Erythroblast (primary cell): Measurements from ENCODE around the gene TMEM181.
"Not testable (repeated sequence)": the region's sequence is repeated elsewhere in the genome, so short reads cannot be mapped to it uniquely, and the experiment has no call there.

Experiments
- DNase-seq, 2 experiments: peaks; one replicate each; lab custom pipeline; 2025; lab: John Stamatoyannopoulos, UW
- GATA1 ChIP-seq: IDR thresholded peaks from 2 replicates; pipeline ENCODE4 v1.6.1; 2011; ENCODE audit warnings: low read depth, mild to moderate bottlenecking, control low read depth, low read length, moderate library complexity
- POLR2A ChIP-seq: IDR thresholded peaks from 2 replicates; pipeline ENCODE4 v1.6.1; 2011; ENCODE audit warnings: mild to moderate bottlenecking, low read length

TMEM181 gene

DNA sequence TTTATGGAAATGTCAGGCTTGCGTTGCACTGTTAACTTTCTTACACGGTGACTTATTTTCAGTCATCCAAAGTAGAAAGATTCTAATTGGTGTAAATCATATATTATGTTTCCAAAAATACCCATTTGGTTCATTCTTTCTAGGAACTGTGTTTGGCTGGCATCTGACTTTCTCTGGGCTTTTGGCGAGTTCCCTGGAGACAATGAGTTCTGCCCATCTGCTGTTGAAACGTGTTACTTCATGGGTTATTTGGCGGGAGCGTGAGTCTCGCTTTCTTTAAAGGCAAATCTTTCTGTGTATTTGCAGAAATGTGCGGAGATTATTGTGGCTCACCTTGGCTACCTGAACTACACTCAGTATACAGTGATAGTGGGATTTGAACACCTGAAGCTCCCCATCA lies 29.5 kb downstream of the TMEM181 start:
- no peak for TF ChIP-seq GATA1
- no peak for TF ChIP-seq POLR2A
- DNase-seq = no peak

- no peak for TF ChIP-seq GATA1
- no peak for TF ChIP-seq POLR2A
- DNase-seq = no peak
These were observed 31.4 kb downstream of the TMEM181 start for GRCh38 chr6:158591134-158591809.

DNA sequence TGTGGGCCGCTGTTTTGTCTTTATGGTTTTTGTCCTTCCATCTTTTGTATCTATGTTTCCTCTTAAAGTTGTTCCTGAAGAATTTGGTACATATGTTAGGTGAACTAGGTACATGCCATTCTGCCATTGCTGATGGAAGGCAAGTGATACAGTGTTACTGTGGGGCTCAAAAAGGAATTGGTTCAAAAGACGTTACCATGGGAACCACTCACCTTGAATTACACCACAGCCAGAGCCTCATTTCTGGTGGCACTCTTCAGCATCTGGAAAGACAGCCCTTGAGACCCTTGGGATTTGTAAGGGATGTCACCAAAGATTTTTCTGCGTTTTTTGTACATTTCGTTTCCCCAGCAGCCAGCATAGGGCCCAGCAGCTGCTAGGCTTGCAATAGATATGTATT lies 31.9 kb downstream of the TMEM181 start:
- TF ChIP-seq POLR2A (no peak), GATA1 (no peak)
- DNase-seq = no peak

DNA sequence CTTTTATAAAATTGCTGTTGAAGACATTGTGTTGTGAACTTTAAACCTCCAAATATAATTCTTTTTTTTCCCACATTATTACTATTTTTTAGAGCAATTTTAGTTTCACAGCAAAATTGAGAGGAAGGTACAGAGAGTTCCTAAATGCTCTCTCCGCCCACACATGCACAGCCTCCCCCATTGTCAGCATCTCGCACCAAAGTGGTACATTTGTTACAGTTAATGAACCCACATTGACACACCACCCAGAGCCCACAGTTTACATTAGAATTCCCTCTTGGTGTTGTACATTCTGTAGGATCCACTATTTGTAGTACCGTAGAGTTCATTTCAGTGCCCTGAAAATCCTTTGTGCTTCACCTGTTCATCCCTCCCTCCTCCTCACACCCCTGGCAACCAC lies 33.8 kb downstream of the TMEM181 start:
- TF ChIP-seq POLR2A (no peak), GATA1 (no peak)
- DNase-seq = no peak

DNA sequence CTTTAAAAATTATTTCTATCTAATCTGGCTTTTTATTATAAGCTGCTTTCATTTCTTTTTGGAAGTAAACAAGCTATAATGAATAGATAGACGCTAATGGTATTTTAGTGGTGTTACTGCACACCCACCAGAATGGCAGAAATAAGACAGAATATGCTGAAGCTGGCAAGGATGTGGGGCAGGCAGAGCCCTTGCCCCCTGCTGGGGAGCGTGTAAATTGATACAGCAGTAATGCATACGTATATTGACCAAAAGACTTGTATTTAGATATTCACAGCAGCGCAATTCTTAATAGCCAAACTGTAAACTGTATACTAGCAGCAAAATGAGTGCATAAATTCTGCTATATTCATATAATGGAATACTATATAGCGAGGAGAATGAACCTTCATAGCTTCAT lies 35.3 kb downstream of the TMEM181 start:
- peak; percentile 11 to 24 for DNase-seq
- TF ChIP-seq GATA1 (no peak), POLR2A (no peak)

DNA sequence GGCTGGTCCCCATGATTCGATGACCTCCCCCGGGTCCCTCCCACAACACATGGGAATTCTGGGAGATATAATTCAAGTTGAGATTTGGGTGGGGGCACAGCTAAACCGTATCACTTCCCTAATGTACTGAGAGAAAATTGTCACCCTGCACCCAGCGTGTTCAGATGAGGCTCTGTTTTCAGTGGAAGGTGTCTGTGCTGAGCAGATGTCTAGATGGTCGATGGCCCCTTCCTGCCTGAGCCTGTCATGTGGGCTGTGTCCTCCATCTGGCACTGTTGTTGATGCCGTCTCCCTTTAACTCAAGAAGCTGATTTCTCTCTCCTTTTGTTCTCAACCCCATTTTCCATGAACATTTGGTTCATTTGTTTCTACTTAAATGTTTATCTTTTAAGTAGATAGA lies 37.0 kb downstream of the TMEM181 start:
- DNase-seq = no peak
- no peak for TF ChIP-seq POLR2A
- TF ChIP-seq GATA1 = no peak

- no peak for DNase-seq
- no peak for TF ChIP-seq GATA1
- TF ChIP-seq POLR2A = no peak
These were observed 37.7 kb downstream of the TMEM181 start for GRCh38 chr6:158597565-158597964.

DNA sequence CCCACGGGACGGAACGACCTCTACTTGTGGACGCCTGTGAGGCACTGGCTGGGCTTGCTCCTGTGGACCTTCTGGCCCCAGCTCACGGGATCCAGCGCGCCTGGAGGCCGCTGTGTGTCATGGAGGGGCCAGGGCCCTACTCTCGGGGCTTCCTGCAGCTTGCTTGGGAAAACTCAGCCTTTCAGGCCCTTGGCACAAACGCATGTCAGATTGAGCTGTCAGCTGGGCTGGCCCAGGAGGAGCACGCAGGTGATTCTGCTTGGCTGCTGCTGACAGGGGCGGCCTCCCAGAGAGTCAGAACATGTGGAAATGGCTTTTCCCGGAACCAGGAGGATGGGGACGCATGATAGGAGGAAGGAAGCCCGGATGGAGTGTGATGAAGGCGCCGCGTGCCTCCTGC lies 39.7 kb downstream of the TMEM181 start:
- no peak for DNase-seq
- TF ChIP-seq POLR2A (no peak), GATA1 (no peak)

DNA sequence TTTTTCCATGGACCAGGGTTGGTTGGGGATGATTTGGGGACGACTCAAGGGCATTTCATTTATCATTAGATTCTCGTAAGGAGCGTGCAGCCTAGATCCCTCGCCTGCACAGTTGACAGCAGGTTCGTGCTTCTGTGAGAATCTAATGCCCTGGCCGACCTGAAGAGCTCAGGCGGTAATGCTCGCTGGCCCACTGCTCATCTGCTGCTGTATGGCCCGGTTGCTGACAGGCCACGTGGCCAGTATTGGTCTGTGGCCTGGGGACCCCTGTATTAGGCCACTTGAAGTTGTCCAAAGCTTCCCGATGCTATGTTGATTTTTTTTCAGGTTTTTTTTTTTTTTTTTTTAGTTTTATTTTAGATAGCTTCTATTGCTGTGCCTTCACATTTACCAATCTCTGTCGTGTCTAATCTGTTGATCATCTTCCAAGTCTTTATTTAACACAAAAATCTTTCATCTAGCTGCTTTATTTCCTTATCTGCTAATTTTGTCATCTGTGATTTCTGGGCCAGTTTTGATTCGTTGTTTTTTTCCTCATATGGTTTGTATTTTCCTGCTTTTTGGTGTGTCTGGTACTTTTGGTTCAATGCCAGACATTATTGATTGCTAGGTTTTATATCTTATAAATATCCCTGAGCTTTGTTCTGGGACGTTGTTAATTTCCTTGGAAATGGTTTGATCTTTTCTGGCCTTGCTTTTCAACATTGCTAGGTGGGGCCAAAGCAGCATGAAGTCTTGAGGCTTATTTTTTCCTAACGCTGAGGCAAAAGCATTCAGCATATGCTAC lies 43.6 kb downstream of the TMEM181 start:
- no peak for DNase-seq
- TF ChIP-seq GATA1 = no peak
- no peak for TF ChIP-seq POLR2A

DNA sequence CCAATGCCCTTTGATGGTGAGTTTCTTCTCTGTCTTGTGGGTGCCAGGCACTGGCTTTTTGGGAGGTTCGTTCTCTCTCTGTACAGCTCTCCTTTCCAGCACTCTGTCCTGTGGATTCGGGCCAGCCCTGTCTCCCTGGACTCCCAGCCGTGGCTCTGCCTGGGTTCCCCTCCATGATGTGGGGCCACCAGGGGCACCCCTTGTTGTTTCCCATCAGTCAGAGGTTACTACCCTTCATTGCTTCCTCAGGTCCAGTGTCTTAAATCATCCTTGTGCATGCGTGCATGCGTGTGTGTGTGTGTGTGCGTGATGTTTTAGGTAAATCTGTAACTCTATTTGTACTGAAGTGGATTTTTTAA lies 44.1 kb downstream of the TMEM181 start:
- TF ChIP-seq POLR2A (no peak), GATA1 (no peak)
- no peak for DNase-seq

DNA sequence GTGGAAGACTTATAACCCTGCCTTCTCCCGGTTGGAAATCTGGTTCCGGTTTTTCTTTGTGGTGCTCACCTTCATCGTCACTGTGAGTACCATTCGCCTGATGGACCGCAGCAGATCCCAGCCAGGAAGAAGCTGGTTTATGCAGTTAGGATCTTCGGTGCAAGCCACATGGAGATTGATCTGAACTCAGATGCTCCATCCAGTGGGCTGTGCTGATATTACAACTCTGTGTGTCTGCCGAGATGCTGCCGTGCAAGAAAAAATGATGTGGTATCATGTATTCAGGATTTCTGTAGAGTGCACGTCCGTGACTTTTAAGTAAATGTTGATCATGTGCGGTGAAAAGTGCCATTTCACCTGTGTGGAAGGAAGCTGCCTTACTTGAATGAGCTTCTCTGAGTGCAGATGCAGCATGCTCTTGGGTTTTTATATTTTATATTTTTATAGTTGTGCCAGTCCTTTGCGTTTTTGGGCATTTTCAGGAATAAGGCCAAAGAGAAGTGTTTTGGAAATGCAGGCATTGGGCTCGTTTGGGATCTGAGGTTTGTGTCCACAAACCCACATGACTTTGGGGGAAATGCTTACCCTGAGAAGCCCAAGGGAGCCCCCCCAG lies 45.5 kb downstream of the TMEM181 start:
- DNase-seq = peak; percentile 61 to 70
- TF ChIP-seq GATA1 (no peak), POLR2A (no peak)

DNA sequence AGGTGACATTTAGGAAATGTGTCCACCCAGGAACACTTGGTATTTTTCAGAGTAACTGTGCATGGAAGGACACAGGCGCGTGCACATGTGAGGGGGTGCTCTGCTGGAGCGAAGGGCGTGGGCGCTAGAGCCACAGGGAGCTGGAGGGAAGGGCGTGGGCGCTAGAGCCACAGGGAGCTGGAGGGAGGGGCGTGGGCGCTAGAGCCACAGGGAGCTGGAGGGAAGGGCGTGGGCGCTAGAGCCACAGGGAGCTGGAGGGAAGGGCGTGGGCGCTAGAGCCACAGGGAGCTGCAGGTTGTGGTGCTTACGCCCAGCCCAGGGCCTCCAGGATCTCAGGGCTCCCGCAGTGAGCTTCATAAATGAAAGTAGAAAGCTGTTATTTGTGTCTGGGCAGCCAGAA lies 46.1 kb downstream of the TMEM181 start:
- not testable (repeated sequence) for DNase-seq

- TF ChIP-seq POLR2A (no peak), GATA1 (no peak)
- DNase-seq = no peak
These were observed 47.0 kb downstream of the TMEM181 start for GRCh38 chr6:158606935-158607334.

DNA sequence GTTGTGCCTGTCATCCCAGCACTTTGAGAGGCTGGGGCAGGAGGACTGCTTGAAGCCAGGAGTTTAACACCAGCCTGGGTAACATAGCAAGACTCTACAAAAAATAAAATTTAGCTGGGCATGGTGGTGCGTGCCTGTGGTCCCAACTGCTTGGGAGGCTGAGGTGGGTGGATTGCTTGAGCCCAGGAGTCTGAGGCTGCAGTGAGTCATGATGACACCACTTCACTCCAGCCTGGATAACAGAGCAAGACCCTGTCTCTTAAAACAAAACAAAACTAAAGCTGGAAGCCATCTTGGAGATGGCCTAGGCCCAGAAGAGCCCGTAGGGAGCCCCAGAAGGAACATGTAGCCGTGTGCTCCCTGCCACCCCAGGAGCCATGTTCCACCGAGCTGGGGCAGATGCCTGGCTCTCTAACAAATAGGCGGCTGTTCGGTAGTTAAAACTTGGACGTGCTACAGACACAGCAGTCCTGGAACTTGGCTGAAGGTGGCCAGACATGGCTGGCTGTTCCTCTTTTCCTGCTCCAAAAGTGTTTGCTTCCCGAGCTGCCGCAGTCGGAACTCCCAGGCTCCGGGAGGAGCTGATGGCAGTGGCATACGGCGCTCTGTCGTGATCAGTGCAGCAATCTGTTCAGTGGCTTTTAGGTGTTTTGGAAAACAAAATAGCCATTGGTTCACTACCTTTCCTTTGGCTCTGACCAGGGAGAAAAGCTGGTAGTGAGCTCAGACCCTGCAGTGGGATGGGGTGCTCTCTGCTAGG lies 47.7 kb downstream of the TMEM181 start:
- no peak for DNase-seq
- TF ChIP-seq POLR2A = no peak
- no peak for TF ChIP-seq GATA1

DNA sequence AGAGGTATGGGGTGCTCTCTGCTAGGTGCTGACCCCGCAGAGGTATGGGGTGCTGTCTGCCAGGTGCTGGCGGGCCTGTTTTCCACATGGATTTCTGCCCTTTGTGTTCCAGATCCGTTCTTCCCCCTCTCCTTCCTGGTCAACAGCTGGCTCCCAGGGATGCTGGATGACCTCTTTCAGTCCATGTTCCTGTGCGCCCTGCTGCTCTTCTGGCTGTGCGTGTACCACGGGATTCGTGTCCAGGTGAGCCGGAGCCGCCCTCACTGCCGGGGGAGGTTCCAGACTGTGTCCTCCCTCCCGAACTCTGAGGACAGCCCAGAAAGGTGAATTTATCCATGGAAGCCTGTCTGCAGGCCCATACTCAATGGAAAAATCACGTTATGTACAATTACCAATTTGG lies 48.3 kb downstream of the TMEM181 start:
- no peak for DNase-seq
- TF ChIP-seq POLR2A = no peak
- no peak for TF ChIP-seq GATA1
